ENCODE data around the gene TBATA. TPM values are rescaled to one million over a fixed set of nuclear protein-coding genes. Genes with fewer than 3 reads are reported as not detected.

TBATA gene
- total RNA-seq, 1 donor from 2014 or later: not detected

- no peak for DNase-seq (ENCODE audit: low spot score, unreplicated experiment)
- no peak overlapping the region for H3K27ac Mint-ChIP-seq
- H3K36me3 Mint-ChIP-seq (ENCODE audit: insufficient read depth): no peaks in the 10 kb centered on the region
- H3K4me1 Mint-ChIP-seq (ENCODE audit: low read depth): no peaks in the 10 kb centered on the region
- H3K4me3 Mint-ChIP-seq (ENCODE audit: low read depth): no peak overlapping the region
- H3K9me3 Mint-ChIP-seq (ENCODE audit: low read depth): no peaks in the 10 kb centered on the region
- peaks cover 7% of the 10 kb centered on the region for H3K27me3 Mint-ChIP-seq
- TF ChIP-seq, protein P1, sequence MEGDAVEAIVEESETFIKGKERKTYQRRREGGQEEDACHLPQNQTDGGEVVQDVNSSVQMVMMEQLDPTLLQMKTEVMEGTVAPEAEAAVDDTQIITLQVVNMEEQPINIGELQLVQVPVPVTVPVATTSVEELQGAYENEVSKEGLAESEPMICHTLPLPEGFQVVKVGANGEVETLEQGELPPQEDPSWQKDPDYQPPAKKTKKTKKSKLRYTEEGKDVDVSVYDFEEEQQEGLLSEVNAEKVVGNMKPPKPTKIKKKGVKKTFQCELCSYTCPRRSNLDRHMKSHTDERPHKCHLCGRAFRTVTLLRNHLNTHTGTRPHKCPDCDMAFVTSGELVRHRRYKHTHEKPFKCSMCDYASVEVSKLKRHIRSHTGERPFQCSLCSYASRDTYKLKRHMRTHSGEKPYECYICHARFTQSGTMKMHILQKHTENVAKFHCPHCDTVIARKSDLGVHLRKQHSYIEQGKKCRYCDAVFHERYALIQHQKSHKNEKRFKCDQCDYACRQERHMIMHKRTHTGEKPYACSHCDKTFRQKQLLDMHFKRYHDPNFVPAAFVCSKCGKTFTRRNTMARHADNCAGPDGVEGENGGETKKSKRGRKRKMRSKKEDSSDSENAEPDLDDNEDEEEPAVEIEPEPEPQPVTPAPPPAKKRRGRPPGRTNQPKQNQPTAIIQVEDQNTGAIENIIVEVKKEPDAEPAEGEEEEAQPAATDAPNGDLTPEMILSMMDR (IDR thresholded peaks at IDR 0.05; ENCODE audit: unreplicated experiment): no peak
Measured at GRCh38 chr10:70726909-70727495, 58.2 kb downstream of the TBATA start.

GRCh38 chr10:70723771-70724170, 61.4 kb downstream of the TBATA start:
- Mint-ChIP-seq H3K4me3 (ENCODE audit: low read depth) (no peak overlapping the region), H3K27me3 (no peaks in the 10 kb centered on the region), H3K4me1 (ENCODE audit: low read depth) (no peaks in the 10 kb centered on the region), H3K36me3 (ENCODE audit: insufficient read depth) (no peaks in the 10 kb centered on the region), H3K9me3 (ENCODE audit: low read depth) (no peaks in the 10 kb centered on the region), H3K27ac (no peak overlapping the region)
- no peak for DNase-seq (ENCODE audit: low spot score, unreplicated experiment)
- TF ChIP-seq, protein P1 (IDR thresholded peaks at IDR 0.05; ENCODE audit: unreplicated experiment): no peak

DNA sequence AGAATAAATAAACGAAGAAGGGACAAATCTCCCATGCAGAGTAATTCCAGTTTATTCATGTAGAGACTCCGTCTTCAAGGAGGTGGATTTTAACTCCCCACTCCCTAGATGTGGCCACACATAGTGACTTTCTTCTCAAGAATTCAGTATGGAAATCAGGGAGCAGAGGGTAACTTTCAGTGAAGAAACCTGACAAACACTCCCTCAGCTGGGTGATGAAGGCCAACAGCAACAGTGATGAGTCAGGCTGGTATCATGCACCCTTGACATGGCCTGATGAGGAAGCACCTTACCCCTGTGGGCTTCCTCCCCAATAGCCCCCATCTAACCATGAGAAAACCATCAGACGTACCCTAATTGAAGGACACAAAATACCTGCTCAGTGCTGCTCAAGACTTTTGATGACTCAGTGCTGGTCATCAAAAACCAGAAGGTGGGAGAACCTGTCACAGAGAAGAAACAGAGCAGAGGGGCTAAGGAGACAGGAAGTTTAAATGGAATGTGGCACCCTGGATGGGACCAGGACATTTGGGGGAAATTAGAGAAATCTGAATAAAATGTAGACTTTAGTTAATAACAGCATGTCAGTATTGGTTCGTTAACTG, 62.3 kb downstream of the TBATA start:
- Mint-ChIP-seq H3K4me1 (ENCODE audit: low read depth) (no peaks in the 10 kb centered on the region), H3K36me3 (ENCODE audit: insufficient read depth) (no peaks in the 10 kb centered on the region), H3K27me3 (no peaks in the 10 kb centered on the region), H3K9me3 (ENCODE audit: low read depth) (no peaks in the 10 kb centered on the region), H3K4me3 (ENCODE audit: low read depth) (no peak overlapping the region), H3K27ac (no peak overlapping the region)
- no peak for DNase-seq (ENCODE audit: low spot score, unreplicated experiment)
- TF ChIP-seq, protein P1 (IDR thresholded peaks at IDR 0.05; ENCODE audit: unreplicated experiment): no peak

Other genes starting within 250 kb of the TBATA start
- gene PRF1, start 182.6 kb downstream of the TBATA start, total RNA-seq: not detected in 2 replicates
- 0.05 TPM in 1 of 2 replicates, not detected in the other for gene ADAMTS14, start 112.9 kb downstream of the TBATA start, total RNA-seq
- gene SGPL1, start 30.6 kb upstream of the TBATA start, total RNA-seq: 82.1 and 93.6 TPM in 2 replicates
- gene PCBD1, start 103.2 kb upstream of the TBATA start, total RNA-seq: 147 and 162 TPM in 2 replicates